HEK293 (cell line): ENCODE data around the gene SLC25A42.
A peak's percentile ranks its signal among the peaks of the same experiment; 100 is the strongest.

Source experiments
- CTCF ChIA-PET: fragments of 350-600 bp; formaldehyde crosslinking; extraction: SDS; loops from one replicate; lab custom pipeline; 2021; ENCODE audit warnings: antibody characterized with exemption; lab: Yijun Ruan, JAX
- POLR2A ChIA-PET: fragments of 300-600 bp; formaldehyde crosslinking; extraction: SDS; loops from one replicate; lab custom pipeline; 2020; ENCODE audit warnings: antibody characterized with exemption, inconsistent platforms; lab: Yijun Ruan, JAX
- H3K27ac ChIP-seq: fragments of 200-500 bp; sonication (Bioruptor generic); 2 replicates; pipeline ENCODE4 v1.5.1; 2014; ENCODE audit warnings: low read depth, low read length, control low read depth, inconsistent platforms; ENCODE audit errors: extremely low read depth
- H3K36me3 ChIP-seq, 2 experiments: fragments of 200-500 bp in 1 of 2; sonication (Bioruptor generic) in 1 of 2; 1 replicate in 1 of 2; 2 replicates in 1 of 2; pipeline ENCODE4 v1.5.1; 2014 to 2017; ENCODE audit warnings: inconsistent platforms in 2 of 2, low read length in 2 of 2; ENCODE audit not compliant: control insufficient read depth in 2 of 2, insufficient read depth in 1 of 2
- H3K4me1 ChIP-seq: fragments of 200-500 bp; sonication (Bioruptor generic); 2 replicates; pipeline ENCODE4 v1.5.1; 2014; ENCODE audit warnings: mild to moderate bottlenecking, low read length, inconsistent platforms; ENCODE audit not compliant: control insufficient read depth, insufficient read depth
- H3K4me3 ChIP-seq: 2 replicates; pipeline ENCODE4 v1.5.1; 2011; ENCODE audit warnings: low read depth, mild to moderate bottlenecking, control low read depth, low read length, moderate library complexity
- H3K9me3 ChIP-seq: fragments of 200-500 bp; sonication (Bioruptor generic); 2 replicates; pipeline ENCODE4 v1.5.1; 2014; ENCODE audit warnings: low read depth, low read length, inconsistent platforms; ENCODE audit not compliant: control insufficient read depth, insufficient read depth
- ATF2 ChIP-seq: fragments of 450-650 bp; formaldehyde crosslinking; IDR thresholded peaks from 2 replicates; pipeline ENCODE4 v1.5.1; 2016; ENCODE audit warnings: missing biosample characterization, missing genetic modification characterization, low read depth
- FEZF1 ChIP-seq: fragments of 450-650 bp; formaldehyde crosslinking; IDR thresholded peaks from 2 replicates; pipeline ENCODE4 v1.5.1; 2016; ENCODE audit warnings: missing biosample characterization, missing genetic modification characterization
- GLI2 ChIP-seq: fragments of 450-650 bp; formaldehyde crosslinking; IDR thresholded peaks from 2 replicates; pipeline ENCODE4; 2017; ENCODE audit warnings: missing biosample characterization, missing genetic modification characterization, low read depth, borderline replicate concordance
- KLF8 ChIP-seq: fragments of 450-650 bp; formaldehyde crosslinking; IDR thresholded peaks from 2 replicates; pipeline ENCODE4 v1.5.1; 2016; ENCODE audit warnings: missing biosample characterization, missing genetic modification characterization
- KLF9 ChIP-seq: fragments of 450-650 bp; formaldehyde crosslinking; IDR thresholded peaks from 2 replicates; pipeline ENCODE4 v1.5.1; 2016; ENCODE audit warnings: missing biosample characterization, missing genetic modification characterization, low read depth
- OVOL3 ChIP-seq: fragments of 450-650 bp; formaldehyde crosslinking; IDR thresholded peaks from 2 replicates; pipeline ENCODE4 v1.5.1; 2016; ENCODE audit warnings: missing biosample characterization, missing genetic modification characterization
- SP7 ChIP-seq: fragments of 450-650 bp; formaldehyde crosslinking; IDR thresholded peaks from 2 replicates; pipeline ENCODE4 v1.5.1; 2016; ENCODE audit warnings: missing biosample characterization, missing genetic modification characterization
- ZBTB8A ChIP-seq: fragments of 450-650 bp; formaldehyde crosslinking; IDR thresholded peaks from 2 replicates; pipeline ENCODE4 v1.5.1; 2016; ENCODE audit warnings: missing biosample characterization, missing genetic modification characterization
- ZFHX2 ChIP-seq: fragments of 450-650 bp; formaldehyde crosslinking; conservative IDR thresholded peaks from 2 replicates; pipeline ENCODE4 v1.5.1; 2016; ENCODE audit warnings: missing biosample characterization, missing genetic modification characterization
- ZFP3 ChIP-seq: fragments of 450-650 bp; formaldehyde crosslinking; IDR thresholded peaks from 2 replicates; pipeline ENCODE4 v1.5.1; 2016; ENCODE audit warnings: low read depth, missing biosample characterization, missing genetic modification characterization
- ZNF112 ChIP-seq: fragments of 450-650 bp; formaldehyde crosslinking; IDR thresholded peaks from 2 replicates; pipeline ENCODE4 v1.5.0; 2017; ENCODE audit warnings: missing biosample characterization, missing genetic modification characterization
- ZNF114 ChIP-seq: fragments of 450-650 bp; formaldehyde crosslinking; IDR thresholded peaks from 2 replicates; pipeline ENCODE4 v1.5.0; 2017; ENCODE audit warnings: missing biosample characterization, missing genetic modification characterization
- ZNF138 ChIP-seq: fragments of 450-650 bp; formaldehyde crosslinking; IDR thresholded peaks from 2 replicates; pipeline ENCODE4 v1.5.1; 2016; ENCODE audit warnings: missing biosample characterization, missing genetic modification characterization, borderline replicate concordance
- ZNF157 ChIP-seq: fragments of 450-650 bp; formaldehyde crosslinking; IDR thresholded peaks from 2 replicates; pipeline ENCODE4 v1.5.1; 2016; ENCODE audit warnings: missing biosample characterization, missing genetic modification characterization
- ZNF211 ChIP-seq: fragments of 450-650 bp; formaldehyde crosslinking; IDR thresholded peaks from 2 replicates; pipeline ENCODE4 v1.5.1; 2016; ENCODE audit warnings: low read depth, missing biosample characterization, missing genetic modification characterization
- ZNF214 ChIP-seq: fragments of 450-650 bp; formaldehyde crosslinking; IDR thresholded peaks from 2 replicates; pipeline ENCODE4 v1.5.1; 2017; ENCODE audit warnings: missing biosample characterization, mild to moderate bottlenecking, missing genetic modification characterization, borderline replicate concordance
- ZNF23 ChIP-seq: fragments of 450-650 bp; formaldehyde crosslinking; IDR thresholded peaks from 2 replicates; pipeline ENCODE4 v1.5.1; 2016; ENCODE audit warnings: missing biosample characterization, missing genetic modification characterization, borderline replicate concordance
- ZNF239 ChIP-seq: fragments of 450-650 bp; formaldehyde crosslinking; IDR thresholded peaks from 2 replicates; pipeline ENCODE4 v1.5.1; 2016; ENCODE audit warnings: missing biosample characterization, missing genetic modification characterization
- ZNF341 ChIP-seq: fragments of 450-650 bp; formaldehyde crosslinking; IDR thresholded peaks from 2 replicates; pipeline ENCODE4; 2016; ENCODE audit warnings: low read depth, missing biosample characterization, missing genetic modification characterization
- ZNF354C ChIP-seq: fragments of 450-650 bp; formaldehyde crosslinking; IDR thresholded peaks from 2 replicates; pipeline ENCODE4 v1.5.1; 2016; ENCODE audit warnings: missing biosample characterization, missing genetic modification characterization, low read depth, borderline replicate concordance
- ZNF362 ChIP-seq: fragments of 450-650 bp; formaldehyde crosslinking; IDR thresholded peaks from 2 replicates; pipeline ENCODE4 v1.5.1; 2016; ENCODE audit warnings: missing biosample characterization, missing genetic modification characterization
- ZNF514 ChIP-seq: fragments of 450-650 bp; formaldehyde crosslinking; IDR thresholded peaks from 2 replicates; pipeline ENCODE4 v1.5.1; 2016; ENCODE audit warnings: missing biosample characterization, missing genetic modification characterization
- ZNF544 ChIP-seq: fragments of 450-650 bp; formaldehyde crosslinking; IDR thresholded peaks from 2 replicates; pipeline ENCODE4 v1.5.0; 2017; ENCODE audit warnings: missing biosample characterization, missing genetic modification characterization
- ZNF558 ChIP-seq: fragments of 450-650 bp; formaldehyde crosslinking; IDR thresholded peaks from 2 replicates; pipeline ENCODE4 v1.5.1; 2016; ENCODE audit warnings: missing biosample characterization, missing genetic modification characterization
- ZNF626 ChIP-seq: fragments of 450-650 bp; sonication (Bioruptor Pico); formaldehyde crosslinking; IDR thresholded peaks from 2 replicates; pipeline ENCODE4 v1.5.1; 2018; ENCODE audit warnings: missing biosample characterization, missing genetic modification characterization, inconsistent platforms
- ZNF629 ChIP-seq: fragments of 450-650 bp; formaldehyde crosslinking; IDR thresholded peaks from 2 replicates; pipeline ENCODE4 v1.5.1; 2017; ENCODE audit warnings: missing biosample characterization, missing genetic modification characterization
- ZNF660 ChIP-seq: fragments of 450-650 bp; IDR thresholded peaks from 2 replicates; pipeline ENCODE4 v1.5.1; 2018; ENCODE audit warnings: missing biosample characterization, mild to moderate bottlenecking, missing genetic modification characterization
- ZNF768 ChIP-seq: fragments of 450-650 bp; formaldehyde crosslinking; IDR thresholded peaks from 2 replicates; pipeline ENCODE4 v1.5.1; 2018; ENCODE audit warnings: missing biosample characterization, mild to moderate bottlenecking, missing genetic modification characterization
- ZNF791 ChIP-seq: fragments of 450-650 bp; formaldehyde crosslinking; IDR thresholded peaks from 2 replicates; pipeline ENCODE4 v1.5.1; 2016; ENCODE audit warnings: missing biosample characterization, missing genetic modification characterization
- TF ChIP-seq, protein P1 (sequence below): fragments of 450-650 bp; formaldehyde crosslinking; IDR thresholded peaks from 2 replicates; pipeline ENCODE4 v1.5.1; 2017; ENCODE audit warnings: missing biosample characterization, missing genetic modification characterization
- TF ChIP-seq, protein P2 (sequence below): fragments of 450-650 bp; formaldehyde crosslinking; IDR thresholded peaks from 2 replicates; pipeline ENCODE4 v1.5.1; 2016; ENCODE audit warnings: missing biosample characterization, missing genetic modification characterization
- TF ChIP-seq, protein P3 (sequence below): fragments of 450-650 bp; formaldehyde crosslinking; IDR thresholded peaks from 2 replicates; pipeline ENCODE4 v1.5.1; 2016; ENCODE audit warnings: missing biosample characterization, missing genetic modification characterization, low read depth

The SLC25A42 gene

GRCh38 chr19:19033426-19034203 lies 30.2 kb upstream of the SLC25A42 start, which contains the start of the genes ARMC6 and SUGP2 (continued):
- TF ChIP-seq, protein P1, sequence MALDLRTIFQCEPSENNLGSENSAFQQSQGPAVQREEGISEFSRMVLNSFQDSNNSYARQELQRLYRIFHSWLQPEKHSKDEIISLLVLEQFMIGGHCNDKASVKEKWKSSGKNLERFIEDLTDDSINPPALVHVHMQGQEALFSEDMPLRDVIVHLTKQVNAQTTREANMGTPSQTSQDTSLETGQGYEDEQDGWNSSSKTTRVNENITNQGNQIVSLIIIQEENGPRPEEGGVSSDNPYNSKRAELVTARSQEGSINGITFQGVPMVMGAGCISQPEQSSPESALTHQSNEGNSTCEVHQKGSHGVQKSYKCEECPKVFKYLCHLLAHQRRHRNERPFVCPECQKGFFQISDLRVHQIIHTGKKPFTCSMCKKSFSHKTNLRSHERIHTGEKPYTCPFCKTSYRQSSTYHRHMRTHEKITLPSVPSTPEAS (tag by site-specific recombination): no peak
- peak; percentile 57; the same call in 1 of the 2 replicates for TF ChIP-seq ZBTB8A (tag by site-specific recombination)
- no peak for TF ChIP-seq ZNF214 (tag by site-specific recombination)
- TF ChIP-seq ZNF626: no peak
- no peak for TF ChIP-seq ZNF768
- TF ChIP-seq ZNF629: no peak
- TF ChIP-seq ZNF660: no peak
- peak; percentile 81; the same call in 1 of the 2 replicates for TF ChIP-seq KLF8 (tag by site-specific recombination)
- TF ChIP-seq ZNF211: no peak
- no peak for TF ChIP-seq ZNF23 (tag by site-specific recombination)

- Histone ChIP-seq H3K36me3 (peaks cover 19 to 51% of the 10 kb centered on the region in 2 experiments), H3K4me3 (peak overlapping the region; percentile 68), H3K27ac (peak overlapping the region; percentile 94), H3K4me1 (no peaks in the 10 kb centered on the region), H3K9me3 (no peaks in the 10 kb centered on the region)
- CTCF ChIA-PET: no interaction called here
- POLR2A ChIA-PET: no interaction called here
- TF ChIP-seq ZNF514 (tag by site-specific recombination) (no peak), OVOL3 (tag by site-specific recombination) (no peak), ZFP3 (tag by site-specific recombination) (no peak), ZNF354C (tag by site-specific recombination) (no peak), ATF2 (tag by site-specific recombination) (no peak), ZNF138 (no peak), GLI2 (tag by site-specific recombination) (no peak), ZNF112 (tag by site-specific recombination) (no peak), ZNF239 (no peak), ZNF341 (tag by site-specific recombination) (no peak), KLF9 (tag by site-specific recombination) (peak; percentile 86), ZNF558 (tag by site-specific recombination) (peak; percentile 97), ZNF114 (tag by site-specific recombination) (no peak), FEZF1 (no peak), SP7 (tag by site-specific recombination) (no peak), ZNF157 (tag by site-specific recombination) (no peak), ZNF791 (tag by site-specific recombination) (no peak), ZNF544 (tag by site-specific recombination) (no peak), ZNF362 (tag by site-specific recombination) (no peak), ZFHX2 (tag by site-specific recombination) (no peak)
- TF ChIP-seq, protein P2, sequence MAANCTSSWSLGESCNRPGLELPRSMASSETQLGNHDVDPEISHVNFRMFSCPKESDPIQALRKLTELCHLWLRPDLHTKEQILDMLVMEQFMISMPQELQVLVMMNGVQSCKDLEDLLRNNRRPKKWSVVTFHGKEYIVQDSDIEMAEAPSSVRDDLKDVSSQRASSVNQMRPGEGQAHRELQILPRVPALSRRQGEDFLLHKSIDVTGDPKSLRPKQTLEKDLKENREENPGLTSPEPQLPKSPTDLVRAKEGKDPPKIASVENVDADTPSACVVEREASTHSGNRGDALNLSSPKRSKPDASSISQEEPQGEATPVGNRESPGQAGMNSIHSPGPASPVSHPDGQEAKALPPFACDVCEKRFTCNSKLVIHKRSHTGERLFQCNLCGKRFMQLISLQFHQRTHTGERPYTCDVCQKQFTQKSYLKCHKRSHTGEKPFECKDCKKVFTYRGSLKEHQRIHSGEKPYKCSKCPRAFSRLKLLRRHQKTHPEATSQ: no peak
- TF ChIP-seq, protein P3, sequence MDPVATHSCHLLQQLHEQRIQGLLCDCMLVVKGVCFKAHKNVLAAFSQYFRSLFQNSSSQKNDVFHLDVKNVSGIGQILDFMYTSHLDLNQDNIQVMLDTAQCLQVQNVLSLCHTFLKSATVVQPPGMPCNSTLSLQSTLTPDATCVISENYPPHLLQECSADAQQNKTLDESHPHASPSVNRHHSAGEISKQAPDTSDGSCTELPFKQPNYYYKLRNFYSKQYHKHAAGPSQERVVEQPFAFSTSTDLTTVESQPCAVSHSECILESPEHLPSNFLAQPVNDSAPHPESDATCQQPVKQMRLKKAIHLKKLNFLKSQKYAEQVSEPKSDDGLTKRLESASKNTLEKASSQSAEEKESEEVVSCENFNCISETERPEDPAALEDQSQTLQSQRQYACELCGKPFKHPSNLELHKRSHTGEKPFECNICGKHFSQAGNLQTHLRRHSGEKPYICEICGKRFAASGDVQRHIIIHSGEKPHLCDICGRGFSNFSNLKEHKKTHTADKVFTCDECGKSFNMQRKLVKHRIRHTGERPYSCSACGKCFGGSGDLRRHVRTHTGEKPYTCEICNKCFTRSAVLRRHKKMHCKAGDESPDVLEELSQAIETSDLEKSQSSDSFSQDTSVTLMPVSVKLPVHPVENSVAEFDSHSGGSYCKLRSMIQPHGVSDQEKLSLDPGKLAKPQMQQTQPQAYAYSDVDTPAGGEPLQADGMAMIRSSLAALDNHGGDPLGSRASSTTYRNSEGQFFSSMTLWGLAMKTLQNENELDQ (tag by site-specific recombination): no peak
Observed at GRCh38 chr19:19034204-19034624, 29.6 kb upstream of the SLC25A42 start.
